Spleen (tissue), 7 donors: ENCODE results near the gene KIF7.

Experiments used
- CTCF ChIP-seq, 11 experiments: fragments of 200-600 bp in 7 of 11; fragments of 450-650 bp in 4 of 11; sonication (generic) in 4 of 11; IDR thresholded peaks in 8 of 11; conservative IDR thresholded peaks in 3 of 11; 1 replicate in 7 of 11; 2 replicates in 4 of 11; pipeline versions ENCODE4 v1.4.0 to v1.8.0; 2016 to 2021; ENCODE audit warnings: antibody characterized with exemption in 11 of 11, inconsistent platforms in 4 of 11, mild to moderate bottlenecking in 1 of 11
- POLR2A ChIP-seq, 3 donors: fragments of 450-650 bp; IDR thresholded peaks; one replicate each; pipeline ENCODE4 v1.5.1; 2017; ENCODE audit warnings: antibody characterized with exemption in 3 of 3, mild to moderate bottlenecking in 1 of 3
- POLR2AphosphoS5 ChIP-seq, 3 donors: sonication (generic); formaldehyde crosslinking; IDR thresholded peaks; one replicate each; pipeline ENCODE4 v1.5.1; 2017; ENCODE audit warnings: antibody characterized with exemption in 3 of 3
- donor health status: DM: no; HTN: no; CAD: no; lungs with moderate emphysema.
- donor health status: DM: no; HTN: no; CAD: no.
- donor health status: DM: no; HTN: no; CAD: no.

- TF ChIP-seq POLR2A (IDR thresholded peaks at IDR 0.05) (no peak), CTCF (IDR thresholded peaks at IDR 0.05 in 8 of 11, conservative IDR thresholded peaks at IDR 0.05 in 3 of 11) (no peak), POLR2AphosphoS5 (IDR thresholded peaks at IDR 0.05) (no peak)
Measured at GRCh38 chr15:89629829-89630228, 25.4 kb downstream of the KIF7 start.
